H1 (cell line): Measurements from ENCODE around the gene TEKTIP1.
A peak's percentile ranks its signal among the peaks of the same experiment; 100 is the strongest.

Experiments
- CREB1 ChIP-seq: IDR thresholded peaks from 2 replicates; pipeline ENCODE4 v1.6.1; 2012; ENCODE audit warnings: inconsistent platforms
- CTCF ChIP-seq, 3 experiments: IDR thresholded peaks; 1 replicate in 2 of 3; 2 replicates in 1 of 3; pipeline versions ENCODE4 v1.5.1 to v1.6.1; 2011; ENCODE audit warnings: low read length in 3 of 3, mild to moderate bottlenecking in 3 of 3, inconsistent platforms in 2 of 3, low read depth in 1 of 3, moderate library complexity in 1 of 3; ENCODE audit not compliant: insufficient read depth in 1 of 3; ENCODE audit errors: control extremely low read depth in 1 of 3
- EGR1 ChIP-seq: IDR thresholded peaks from 2 replicates; pipeline ENCODE4 v1.6.1; 2011; ENCODE audit warnings: low read depth, low read length, borderline replicate concordance
- EP300 ChIP-seq, 2 experiments: IDR thresholded peaks; 1 replicate in 1 of 2; 2 replicates in 1 of 2; pipeline ENCODE4 v1.6.1; 2011 to 2012; ENCODE audit warnings: low read depth in 2 of 2, low read length in 2 of 2, mild to moderate bottlenecking in 2 of 2, borderline replicate concordance in 1 of 2, inconsistent platforms in 1 of 2, moderate library complexity in 1 of 2
- MAFK ChIP-seq: IDR thresholded peaks from 2 replicates; pipeline ENCODE4 v1.6.1; 2012; ENCODE audit warnings: low read depth, mild to moderate bottlenecking, improper control_type of control experiment, low read length
- POLR2A ChIP-seq, 2 experiments: IDR thresholded peaks; 1 replicate in 1 of 2; 2 replicates in 1 of 2; pipeline ENCODE4 v1.6.1; 2011; ENCODE audit warnings: low read depth in 2 of 2, low read length in 2 of 2, mild to moderate bottlenecking in 2 of 2; ENCODE audit errors: control extremely low read depth in 1 of 2
- RNF2 ChIP-seq: fragments of 200-900, 300-1000 bp; sonication (generic); IDR thresholded peaks from 2 replicates; pipeline ENCODE4 v1.7.1; 2016; ENCODE audit warnings: borderline replicate concordance, low read depth, mild to moderate bottlenecking, antibody characterized with exemption, low read length; ENCODE audit not compliant: poor library complexity, severe bottlenecking; ENCODE audit errors: missing control alignments

GRCh38 chr19:3531716-3532115, 7.3 kb upstream of the TEKTIP1 start:
- TF ChIP-seq CTCF (IDR thresholded peaks at IDR 0.05; ENCODE audit: control extremely low read depth in 1 of 3, insufficient read depth in 1 of 3, low read depth in 1 of 3, low read length in 3 of 3) (peak in 2 of 3 experiments; percentile 8 to 28; a peak in 2 of 4 replicates), MAFK (no peak), EGR1 (no peak), EP300 (IDR thresholded peaks at IDR 0.05; ENCODE audit: borderline replicate concordance in 1 of 2, low read depth in 2 of 2, low read length in 2 of 2) (no peak), CREB1 (no peak), RNF2 (no peak), POLR2A (IDR thresholded peaks at IDR 0.05; ENCODE audit: control extremely low read depth in 1 of 2, low read depth in 2 of 2, low read length in 2 of 2) (no peak)
